Limb (tissue), 2 donors: ENCODE measurements around the gene HSPA1B.
"Not testable (repeated sequence)": the region's sequence is repeated elsewhere in the genome, so short reads cannot be mapped to it uniquely, and the experiment has no call there.

Experiments used
- DNase-seq, 2 donors: peaks; one replicate each; pipeline ENCODE4 v3.0.0-alpha.2; 2016; ENCODE audit errors: extremely low spot score in 2 of 2

HSPA1B gene

GRCh38 chr6:31827286-31828079 lies at the start of gene HSPA1B:
Gene HSPA1B (plus strand): TSS chr6:31827738. CDS start chr6:31827951, 213 bp downstream.
- DNase-seq: peak; percentile 98 to 99

- no peak for DNase-seq
Observed at GRCh38 chr6:31778193-31778592, 49.3 kb upstream of the HSPA1B start.

GRCh38 chr6:31778999-31779885 lies 48.3 kb upstream of the HSPA1B start:
- DNase-seq: no peak

- no peak for DNase-seq
Observed at GRCh38 chr6:31779908-31780307, 47.6 kb upstream of the HSPA1B start.

DNA sequence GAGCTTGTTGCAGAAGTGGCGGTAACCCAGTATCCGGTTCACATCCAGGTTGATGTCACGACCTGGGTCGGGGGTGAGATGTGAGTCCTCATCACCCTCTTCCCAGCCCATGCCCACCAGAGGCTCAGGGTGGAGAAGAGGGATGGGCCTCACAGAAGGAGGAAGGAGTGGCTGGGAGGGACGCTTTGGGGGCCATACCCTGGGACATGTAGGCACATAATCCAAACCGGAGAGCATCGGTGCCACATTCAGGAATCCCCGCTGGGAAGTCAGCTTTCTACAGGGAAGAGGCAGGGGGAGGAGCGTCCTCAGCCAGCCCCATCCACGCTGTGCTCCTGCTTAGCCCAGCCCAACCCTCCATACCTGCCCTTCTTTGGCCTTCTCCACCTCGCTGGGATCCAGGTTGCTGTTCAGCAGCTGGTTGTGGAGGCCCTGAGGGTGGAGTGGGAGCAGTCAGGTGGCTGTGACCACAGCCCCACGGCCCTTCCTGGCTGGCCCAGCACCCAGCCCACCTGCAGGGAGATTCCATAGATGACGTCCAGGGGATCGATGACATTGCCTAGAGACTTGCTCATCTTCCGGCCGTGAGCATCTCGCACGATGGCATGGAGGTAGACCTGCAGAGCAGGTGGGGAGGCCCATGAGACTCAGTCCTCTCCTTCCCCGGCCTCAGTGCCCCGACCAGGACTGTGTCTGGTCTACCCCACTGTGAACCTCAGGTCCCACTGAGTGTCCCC lies 46.9 kb upstream of the HSPA1B start:
- DNase-seq: no peak

DNA sequence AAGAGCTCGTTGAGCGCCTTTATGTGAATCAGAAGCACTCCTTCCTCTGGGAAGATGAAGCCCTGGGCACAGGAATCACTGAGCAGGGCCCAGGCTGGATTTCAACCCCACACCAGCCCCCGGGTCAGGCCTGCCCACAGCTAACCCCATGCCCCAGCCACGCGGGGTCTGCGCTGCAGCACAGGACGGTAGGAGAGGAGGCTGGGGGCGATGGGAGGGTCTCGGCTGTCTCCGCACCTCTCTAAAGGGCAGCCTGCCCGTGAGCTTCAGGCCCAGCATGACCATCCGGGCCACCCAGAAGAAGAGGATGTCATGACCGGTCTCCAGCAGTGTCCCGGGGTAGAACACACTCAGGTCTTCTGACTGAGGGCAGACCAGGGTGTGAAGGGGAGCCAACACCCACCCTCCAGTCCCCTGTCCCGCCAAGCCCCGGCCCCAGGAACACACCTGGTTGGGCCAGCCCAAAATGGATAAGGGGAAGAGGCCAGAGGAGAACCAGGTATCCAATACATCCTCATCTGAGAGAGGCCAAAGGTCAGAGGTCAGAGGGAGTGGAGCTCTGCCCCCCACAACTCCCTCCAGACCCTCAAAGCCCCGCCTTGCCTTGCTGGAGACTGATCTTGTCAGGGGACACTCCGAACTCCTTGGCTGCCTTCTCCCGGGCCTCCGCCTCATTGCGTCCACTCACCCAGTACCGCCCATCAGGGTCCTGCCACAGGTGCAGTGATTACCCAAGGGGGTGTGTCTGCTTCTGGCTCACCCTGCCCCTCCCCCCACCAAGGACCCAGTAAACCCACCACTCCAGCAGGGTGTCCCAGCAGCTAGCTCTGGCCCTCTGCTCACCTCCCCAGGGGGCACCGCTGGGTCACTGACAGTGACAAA lies 46.1 kb upstream of the HSPA1B start:
- DNase-seq: no peak

DNA sequence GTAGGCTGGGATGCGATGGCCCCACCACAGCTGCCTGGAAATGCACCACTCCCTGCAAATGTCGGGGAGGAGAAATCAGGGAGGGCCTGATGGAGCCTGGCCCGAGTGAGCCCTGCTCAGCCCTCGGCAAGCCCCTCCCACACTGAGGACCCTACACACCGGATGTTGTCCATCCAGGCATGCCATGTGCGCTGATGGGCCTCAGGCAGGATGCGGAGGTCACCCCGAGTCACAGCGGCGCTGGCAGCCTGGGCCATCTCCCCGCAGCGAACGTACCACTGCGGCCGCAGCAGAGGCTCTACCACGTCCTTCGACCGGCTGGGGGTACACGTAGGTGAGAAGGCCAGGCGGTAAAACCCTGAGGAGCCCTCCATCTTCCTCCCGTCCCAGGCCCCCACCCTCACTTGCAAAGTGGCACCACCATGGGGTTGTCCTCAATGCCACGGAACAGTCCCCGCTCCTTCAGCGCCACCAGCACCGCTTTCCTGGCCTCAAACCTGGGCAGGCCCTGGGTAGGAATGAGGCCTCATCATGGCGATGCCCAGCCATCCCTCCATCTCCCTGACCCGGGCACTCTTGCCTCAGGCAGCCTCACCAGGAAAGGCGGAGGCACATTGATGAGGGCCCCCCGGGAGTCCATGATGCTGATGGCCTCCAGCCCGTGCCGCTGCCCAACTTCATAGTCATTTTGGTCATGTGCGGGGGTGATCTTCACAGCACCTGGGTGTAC lies 45.2 kb upstream of the HSPA1B start:
- DNase-seq: no peak

- no peak for DNase-seq
Observed at GRCh38 chr6:31784098-31784925, 43.2 kb upstream of the HSPA1B start.

- no peak for DNase-seq
Observed at GRCh38 chr6:31785475-31785874, 42.1 kb upstream of the HSPA1B start.

DNA sequence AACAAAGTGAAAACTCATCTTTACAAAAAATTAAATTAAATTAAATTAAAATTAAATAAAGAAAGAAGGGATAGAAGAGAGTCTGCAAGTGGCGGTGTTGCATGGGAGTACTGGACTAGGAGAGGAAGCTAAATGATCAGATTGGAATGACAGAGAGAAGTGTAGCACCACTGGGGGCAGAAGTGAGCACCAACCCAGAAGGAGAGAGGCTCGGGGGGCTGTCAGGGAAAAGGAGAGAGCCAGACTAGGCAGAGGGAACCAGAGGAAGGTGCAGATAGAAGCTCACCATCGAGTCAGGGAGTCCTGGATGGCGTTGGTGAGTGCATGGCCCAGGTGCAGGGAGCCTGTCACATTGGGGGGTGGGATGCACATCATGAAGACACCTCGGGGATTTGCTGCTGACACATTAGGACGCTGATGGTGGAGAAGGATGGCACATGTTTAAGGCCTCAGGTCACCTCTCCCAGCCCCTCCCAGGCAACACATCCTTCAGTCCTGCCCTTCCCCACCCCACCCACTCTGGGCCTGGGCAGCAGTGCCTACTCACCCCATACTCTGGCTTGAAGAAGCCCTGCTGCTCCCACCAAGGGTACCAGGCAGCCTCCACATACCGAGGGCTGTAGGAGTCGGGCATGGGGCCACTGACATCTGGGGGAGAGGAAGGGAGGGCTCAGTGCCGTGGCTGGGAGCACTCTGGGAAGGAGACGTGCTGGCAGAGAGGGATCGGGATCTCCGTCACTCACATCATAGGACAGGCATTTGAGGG lies 36.0 kb upstream of the HSPA1B start:
- DNase-seq: peak; percentile 52 to 77

DNA sequence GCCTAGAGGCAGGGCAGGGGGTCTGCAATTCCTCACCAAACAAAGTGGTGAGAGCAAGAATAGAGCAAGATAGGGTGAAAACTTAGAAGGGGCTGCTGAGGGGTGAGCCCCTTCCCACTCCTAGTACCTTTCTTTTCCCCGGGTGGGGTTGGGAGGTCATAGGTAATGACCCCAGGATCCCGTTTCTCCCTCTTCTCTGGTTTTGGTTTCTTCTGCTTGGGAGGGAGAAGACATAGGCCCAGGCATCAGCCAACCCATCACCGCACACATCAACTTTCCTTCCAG lies 35.5 kb upstream of the HSPA1B start:
- DNase-seq: no peak

DNA sequence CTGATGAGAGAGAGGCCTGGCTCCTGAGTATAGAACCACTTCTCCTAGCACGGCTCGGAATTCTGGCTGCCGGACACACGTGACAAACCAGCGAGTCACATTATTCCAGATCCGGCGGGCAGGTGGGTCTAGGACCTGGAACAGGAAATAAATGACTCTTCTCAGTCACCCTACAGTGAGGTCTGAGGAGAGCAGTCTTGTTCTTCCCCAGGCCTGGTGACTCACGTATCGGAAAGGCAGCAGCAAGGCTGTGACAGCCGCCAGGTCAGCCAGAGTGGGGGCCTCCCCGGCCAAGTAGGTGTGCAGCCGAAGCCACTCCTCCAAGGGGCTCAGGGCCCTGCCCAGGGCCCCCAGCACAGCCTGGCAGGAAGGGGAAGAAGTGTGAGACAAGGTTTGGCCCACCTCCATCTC lies 34.8 kb upstream of the HSPA1B start:
- no peak for DNase-seq

DNA sequence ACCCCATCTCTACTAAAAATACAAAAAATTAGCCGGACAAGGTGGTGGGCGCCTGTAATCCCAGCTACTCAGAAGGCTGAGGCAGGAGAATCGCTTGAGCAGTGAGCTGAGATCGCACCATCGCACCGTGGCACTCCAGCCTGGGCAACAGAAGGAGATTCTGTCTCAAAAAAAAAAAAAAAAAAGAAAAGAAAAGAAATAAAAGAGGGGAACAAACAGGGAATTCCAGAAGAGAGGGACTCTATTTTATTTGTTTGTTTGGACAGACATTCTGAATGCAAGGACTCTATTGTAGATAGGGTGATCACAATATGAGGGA lies 33.7 kb upstream of the HSPA1B start:
- DNase-seq: not testable (repeated sequence)

DNA sequence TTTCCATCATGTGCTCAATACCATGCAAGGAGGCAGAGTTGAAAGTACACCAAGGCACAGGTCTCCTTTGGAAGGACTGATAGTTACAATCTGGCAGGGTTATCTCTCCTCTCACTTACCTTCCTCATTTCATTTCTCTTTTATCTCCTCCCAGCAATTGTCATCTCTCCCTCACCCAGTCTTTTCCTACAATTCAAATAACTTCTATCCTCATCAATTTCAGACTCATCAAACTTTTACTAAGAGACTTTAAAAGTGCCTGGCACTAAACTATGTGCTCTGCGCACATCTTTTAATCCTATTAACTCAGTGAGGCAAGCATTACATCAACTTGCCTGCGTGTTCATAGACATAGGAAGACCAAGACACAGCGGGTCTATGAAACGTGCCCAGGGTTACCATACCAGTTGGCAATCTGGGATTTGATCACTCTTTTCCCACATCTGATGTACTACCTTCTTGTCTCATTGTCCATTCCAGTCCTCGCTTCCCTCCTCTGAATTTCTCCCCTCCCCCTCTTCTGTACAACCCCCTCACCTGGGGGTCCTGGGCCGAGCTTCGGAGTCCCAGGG lies 33.2 kb upstream of the HSPA1B start:
- DNase-seq: no peak

- DNase-seq: peak in 1 of 2 donors; percentile 54
Observed at GRCh38 chr6:31794866-31795615, 32.5 kb upstream of the HSPA1B start.

DNA sequence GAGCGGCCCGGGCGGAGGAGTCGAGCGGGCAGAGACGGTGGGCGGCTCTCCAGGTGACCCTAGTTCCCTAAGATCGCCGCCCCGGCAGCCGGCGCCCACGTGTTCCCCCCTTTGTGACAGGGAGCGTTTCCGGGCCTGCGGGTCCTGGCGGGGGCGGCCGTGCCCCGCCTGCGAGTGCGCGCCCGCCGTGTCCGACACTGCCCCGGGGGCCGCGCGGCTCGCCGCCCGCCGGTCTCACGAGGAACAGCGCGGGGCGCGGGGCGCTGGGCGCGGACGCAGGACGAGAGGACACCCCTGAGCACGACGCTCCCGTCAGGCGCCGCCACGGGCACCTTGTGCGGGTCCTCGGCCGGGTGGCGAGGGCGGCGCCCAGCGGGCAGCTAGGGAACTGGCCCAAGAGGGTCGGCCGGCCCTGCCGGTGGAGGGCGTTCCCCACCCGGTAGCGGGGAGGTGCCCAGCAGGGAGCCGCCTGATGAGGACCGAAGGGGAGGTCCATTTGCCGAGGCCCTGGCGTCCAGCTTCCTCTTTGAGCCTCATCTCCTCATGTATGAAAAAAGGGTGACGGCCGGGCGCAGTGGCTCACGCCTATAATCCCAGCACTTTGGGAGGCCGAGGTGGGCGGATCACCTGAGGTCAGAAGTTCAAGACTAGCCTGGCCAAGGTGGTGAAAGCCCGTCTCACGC lies 31.8 kb upstream of the HSPA1B start, which contains the start of gene VARS1:
TSS of gene VARS1 (minus strand) at position 137 of the 683 bp plus-strand sequence. CDS start 535 bp downstream, outside the sequence.
- peak; percentile 87 to 92 for DNase-seq

DNA sequence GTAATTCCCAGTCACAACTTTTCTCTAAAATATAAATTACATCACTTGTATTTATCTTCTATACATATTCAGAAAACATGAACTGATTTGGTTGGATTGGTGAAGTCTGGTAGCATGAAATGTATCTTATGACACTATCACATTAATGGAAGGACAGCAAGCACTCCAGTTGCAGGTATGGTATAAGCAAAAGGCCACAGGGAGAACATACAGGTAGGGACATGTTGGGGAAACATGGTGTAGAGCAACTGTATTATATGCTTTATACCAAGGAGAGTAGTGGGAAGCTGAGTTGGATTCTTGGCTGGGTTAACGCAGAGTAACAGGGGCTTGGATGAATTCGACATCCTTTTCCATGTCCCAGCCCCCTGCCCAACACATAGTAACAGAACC lies 30.5 kb upstream of the HSPA1B start:
- no peak for DNase-seq
